Bone marrow (tissue), 2 donors: Measurements from ENCODE around the gene PCID2.
"Not testable (repeated sequence)": the region's sequence is repeated elsewhere in the genome, so short reads cannot be mapped to it uniquely, and the experiment has no call there.

Experiments
- DNase-seq, 2 donors: peaks; one replicate each; lab custom pipeline; 2025; lab: John Stamatoyannopoulos, UW

The PCID2 gene

GRCh38 chr13:113208421-113209335 is at the start of gene PCID2:
PCID2 (minus strand) TSS chr13:113208669; CDS start chr13:113208634, 35 bp downstream.
- peak; percentile 51 to 76 for DNase-seq

GRCh38 chr13:113257908-113258307 is 49.4 kb upstream of the PCID2 start:
- DNase-seq: not testable (repeated sequence)

GRCh38 chr13:113252516-113253095 is 44.1 kb upstream of the PCID2 start:
- no peak for DNase-seq

- DNase-seq: no peak
Observed at GRCh38 chr13:113245849-113246796, 37.7 kb upstream of the PCID2 start.

- DNase-seq: no peak
Observed at GRCh38 chr13:113243847-113244246, 35.4 kb upstream of the PCID2 start.

- DNase-seq: not testable (repeated sequence)
Observed at GRCh38 chr13:113241623-113242022, 33.2 kb upstream of the PCID2 start.

- no peak for DNase-seq
Observed at GRCh38 chr13:113239986-113240385, 31.5 kb upstream of the PCID2 start.

- no peak for DNase-seq
Observed at GRCh38 chr13:113239357-113239756, 30.9 kb upstream of the PCID2 start.

- DNase-seq: no peak
Observed at GRCh38 chr13:113238536-113238935, 30.1 kb upstream of the PCID2 start.

GRCh38 chr13:113233101-113233500 is 24.6 kb upstream of the PCID2 start:
- DNase-seq: no peak

GRCh38 chr13:113232208-113233003 is 23.9 kb upstream of the PCID2 start:
- DNase-seq: no peak

GRCh38 chr13:113231306-113232207 is 23.1 kb upstream of the PCID2 start:
- no peak for DNase-seq

- DNase-seq: no peak
Observed at GRCh38 chr13:113229791-113230190, 21.3 kb upstream of the PCID2 start.

GRCh38 chr13:113229161-113229560 is 20.7 kb upstream of the PCID2 start:
- no peak for DNase-seq

- no peak for DNase-seq
Observed at GRCh38 chr13:113226873-113227450, 18.5 kb upstream of the PCID2 start.

- no peak for DNase-seq
Observed at GRCh38 chr13:113225515-113225914, 17.0 kb upstream of the PCID2 start.

- DNase-seq: no peak
Observed at GRCh38 chr13:113224486-113224885, 16.0 kb upstream of the PCID2 start.

GRCh38 chr13:113223070-113223469 is 14.6 kb upstream of the PCID2 start:
- no peak for DNase-seq

GRCh38 chr13:113220877-113221276 is 12.4 kb upstream of the PCID2 start:
- no peak for DNase-seq

- DNase-seq: no peak
Observed at GRCh38 chr13:113220141-113220598, 11.7 kb upstream of the PCID2 start.
